ENCODE measurements around the gene RNF224. TPM values are rescaled to one million over a fixed set of nuclear protein-coding genes. Genes with fewer than 3 reads are reported as not detected.

Gene RNF224
- total and polyA plus RNA-seq, 2 of the 13 experiments (the other 11 are each of a cell fraction or from before 2014, with no cell fraction given), result 0.09 TPM; not detected in 1

- TF ChIP-seq TCF12 (IDR thresholded peaks at IDR 0.05) (no peak), TCF12 (CRISPR knock-in tag; IDR thresholded peaks at IDR 0.05) (no peak), ZNF773 (CRISPR knock-in tag; IDR thresholded peaks at IDR 0.05; ENCODE audit: borderline replicate concordance) (no peak), MIXL1 (CRISPR knock-in tag; IDR thresholded peaks at IDR 0.05) (0 out of 2 replicates have a peak, but pooled peaks have one; percentile 18), ZNF780A (CRISPR knock-in tag; IDR thresholded peaks at IDR 0.05) (0 out of 2 replicates have a peak, but pooled peaks have one; percentile 26), ZNF546 (CRISPR knock-in tag; conservative IDR thresholded peaks at IDR 0.05) (0 out of 2 replicates have a peak, but pooled peaks have one; percentile 60), CCDC6 (CRISPR knock-in tag; IDR thresholded peaks at IDR 0.05) (no peak), ZNF101 (CRISPR knock-in tag; IDR thresholded peaks at IDR 0.05; ENCODE audit: borderline replicate concordance, low read depth) (no peak), HDAC1 (CRISPR knock-in tag; IDR thresholded peaks at IDR 0.05) (peak; percentile 79), ZNF552 (CRISPR knock-in tag; IDR thresholded peaks at IDR 0.05; ENCODE audit: borderline replicate concordance) (no peak), ZNF629 (CRISPR knock-in tag; conservative IDR thresholded peaks at IDR 0.05) (peak; percentile 26; the same call in 1 of the 2 replicates), NFAT5 (CRISPR knock-in tag; IDR thresholded peaks at IDR 0.05) (no peak), ZBTB44 (CRISPR knock-in tag; IDR thresholded peaks at IDR 0.05) (no peak)
- TF ChIP-seq, protein P1, sequence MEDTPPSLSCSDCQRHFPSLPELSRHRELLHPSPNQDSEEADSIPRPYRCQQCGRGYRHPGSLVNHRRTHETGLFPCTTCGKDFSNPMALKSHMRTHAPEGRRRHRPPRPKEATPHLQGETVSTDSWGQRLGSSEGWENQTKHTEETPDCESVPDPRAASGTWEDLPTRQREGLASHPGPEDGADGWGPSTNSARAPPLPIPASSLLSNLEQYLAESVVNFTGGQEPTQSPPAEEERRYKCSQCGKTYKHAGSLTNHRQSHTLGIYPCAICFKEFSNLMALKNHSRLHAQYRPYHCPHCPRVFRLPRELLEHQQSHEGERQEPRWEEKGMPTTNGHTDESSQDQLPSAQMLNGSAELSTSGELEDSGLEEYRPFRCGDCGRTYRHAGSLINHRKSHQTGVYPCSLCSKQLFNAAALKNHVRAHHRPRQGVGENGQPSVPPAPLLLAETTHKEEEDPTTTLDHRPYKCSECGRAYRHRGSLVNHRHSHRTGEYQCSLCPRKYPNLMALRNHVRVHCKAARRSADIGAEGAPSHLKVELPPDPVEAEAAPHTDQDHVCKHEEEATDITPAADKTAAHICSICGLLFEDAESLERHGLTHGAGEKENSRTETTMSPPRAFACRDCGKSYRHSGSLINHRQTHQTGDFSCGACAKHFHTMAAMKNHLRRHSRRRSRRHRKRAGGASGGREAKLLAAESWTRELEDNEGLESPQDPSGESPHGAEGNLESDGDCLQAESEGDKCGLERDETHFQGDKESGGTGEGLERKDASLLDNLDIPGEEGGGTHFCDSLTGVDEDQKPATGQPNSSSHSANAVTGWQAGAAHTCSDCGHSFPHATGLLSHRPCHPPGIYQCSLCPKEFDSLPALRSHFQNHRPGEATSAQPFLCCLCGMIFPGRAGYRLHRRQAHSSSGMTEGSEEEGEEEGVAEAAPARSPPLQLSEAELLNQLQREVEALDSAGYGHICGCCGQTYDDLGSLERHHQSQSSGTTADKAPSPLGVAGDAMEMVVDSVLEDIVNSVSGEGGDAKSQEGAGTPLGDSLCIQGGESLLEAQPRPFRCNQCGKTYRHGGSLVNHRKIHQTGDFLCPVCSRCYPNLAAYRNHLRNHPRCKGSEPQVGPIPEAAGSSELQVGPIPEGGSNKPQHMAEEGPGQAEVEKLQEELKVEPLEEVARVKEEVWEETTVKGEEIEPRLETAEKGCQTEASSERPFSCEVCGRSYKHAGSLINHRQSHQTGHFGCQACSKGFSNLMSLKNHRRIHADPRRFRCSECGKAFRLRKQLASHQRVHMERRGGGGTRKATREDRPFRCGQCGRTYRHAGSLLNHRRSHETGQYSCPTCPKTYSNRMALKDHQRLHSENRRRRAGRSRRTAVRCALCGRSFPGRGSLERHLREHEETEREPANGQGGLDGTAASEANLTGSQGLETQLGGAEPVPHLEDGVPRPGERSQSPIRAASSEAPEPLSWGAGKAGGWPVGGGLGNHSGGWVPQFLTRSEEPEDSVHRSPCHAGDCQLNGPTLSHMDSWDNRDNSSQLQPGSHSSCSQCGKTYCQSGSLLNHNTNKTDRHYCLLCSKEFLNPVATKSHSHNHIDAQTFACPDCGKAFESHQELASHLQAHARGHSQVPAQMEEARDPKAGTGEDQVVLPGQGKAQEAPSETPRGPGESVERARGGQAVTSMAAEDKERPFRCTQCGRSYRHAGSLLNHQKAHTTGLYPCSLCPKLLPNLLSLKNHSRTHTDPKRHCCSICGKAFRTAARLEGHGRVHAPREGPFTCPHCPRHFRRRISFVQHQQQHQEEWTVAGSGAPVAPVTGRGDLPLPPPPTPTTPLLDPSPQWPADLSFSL (CRISPR knock-in tag; IDR thresholded peaks at IDR 0.05), result no peak
- TF ChIP-seq, protein P2, sequence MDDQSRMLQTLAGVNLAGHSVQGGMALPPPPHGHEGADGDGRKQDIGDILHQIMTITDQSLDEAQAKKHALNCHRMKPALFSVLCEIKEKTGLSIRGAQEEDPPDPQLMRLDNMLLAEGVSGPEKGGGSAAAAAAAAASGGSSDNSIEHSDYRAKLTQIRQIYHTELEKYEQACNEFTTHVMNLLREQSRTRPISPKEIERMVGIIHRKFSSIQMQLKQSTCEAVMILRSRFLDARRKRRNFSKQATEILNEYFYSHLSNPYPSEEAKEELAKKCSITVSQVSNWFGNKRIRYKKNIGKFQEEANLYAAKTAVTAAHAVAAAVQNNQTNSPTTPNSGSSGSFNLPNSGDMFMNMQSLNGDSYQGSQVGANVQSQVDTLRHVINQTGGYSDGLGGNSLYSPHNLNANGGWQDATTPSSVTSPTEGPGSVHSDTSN (CRISPR knock-in tag; IDR thresholded peaks at IDR 0.05; ENCODE audit: borderline replicate concordance), result no peak
Observed at GRCh38 chr9:137218754-137219271, 8.5 kb upstream of the RNF224 start (continued).
